Measurements from ENCODE around the gene ATP8A2.

ATP8A2 gene

GRCh38 chr13:25702386-25702785 is 330.6 kb downstream of the ATP8A2 start:
- H3K27me3 ChIP-seq (ENCODE audit: control insufficient read depth, insufficient read depth, low read length, poor library complexity, severe bottlenecking) = no peaks in the 10 kb centered on the region
- 80% methylated on average over 1 of the region's 2 CpGs; no CpG with 5 or more reads in 1 of the 2 experiments for WGBS, 2 experiments
- H3K36me3 ChIP-seq (ENCODE audit: control insufficient read depth, insufficient read depth, low read length) = no peaks in the 10 kb centered on the region

GRCh38 chr13:25707726-25708125 is 336.0 kb downstream of the ATP8A2 start:
- no peaks in the 10 kb centered on the region for H3K27me3 ChIP-seq (ENCODE audit: control insufficient read depth, insufficient read depth, low read length, poor library complexity, severe bottlenecking)
- no peak overlapping the region for H3K27ac ChIP-seq (ENCODE audit: insufficient read depth, low read depth, low read length, poor library complexity, severe bottlenecking)
- no peaks in the 10 kb centered on the region for H3K4me1 ChIP-seq (ENCODE audit: control insufficient read depth, insufficient read depth, low read length)
- WGBS, 2 experiments = 79 to 88% methylated on average over 1 of the region's 1 CpG
- H3K4me3 ChIP-seq (ENCODE audit: insufficient read depth, low read depth, low read length) = no peak overlapping the region
- H3K36me3 ChIP-seq (ENCODE audit: control insufficient read depth, insufficient read depth, low read length) = no peaks in the 10 kb centered on the region
- no peaks in the 10 kb centered on the region for H3K9me3 ChIP-seq (ENCODE audit: control insufficient read depth, low read length)

More at GRCh38 chr13:25702386-25702785, 330.6 kb downstream of the ATP8A2 start:
- H3K4me1 ChIP-seq (ENCODE audit: control insufficient read depth, insufficient read depth, low read length) = no peaks in the 10 kb centered on the region
- H3K27ac ChIP-seq (ENCODE audit: insufficient read depth, low read depth, low read length, poor library complexity, severe bottlenecking) = no peak overlapping the region
- H3K4me3 ChIP-seq (ENCODE audit: insufficient read depth, low read depth, low read length) = no peak overlapping the region
- no peaks in the 10 kb centered on the region for H3K9me3 ChIP-seq (ENCODE audit: control insufficient read depth, low read length)

- no peak overlapping the region for H3K4me3 ChIP-seq (ENCODE audit: insufficient read depth, low read depth, low read length)
- no peaks in the 10 kb centered on the region for H3K9me3 ChIP-seq (ENCODE audit: control insufficient read depth, low read length)
- H3K27ac ChIP-seq (ENCODE audit: insufficient read depth, low read depth, low read length, poor library complexity, severe bottlenecking) = no peak overlapping the region
- H3K4me1 ChIP-seq (ENCODE audit: control insufficient read depth, insufficient read depth, low read length) = no peaks in the 10 kb centered on the region
- 91 to 92% methylated on average over 1 of the region's 1 CpG for WGBS, 2 experiments
- H3K27me3 ChIP-seq (ENCODE audit: control insufficient read depth, insufficient read depth, low read length, poor library complexity, severe bottlenecking) = no peaks in the 10 kb centered on the region
- no peaks in the 10 kb centered on the region for H3K36me3 ChIP-seq (ENCODE audit: control insufficient read depth, insufficient read depth, low read length)
Observed at GRCh38 chr13:25708268-25708667, 336.5 kb downstream of the ATP8A2 start.

- Histone ChIP-seq H3K4me1 (ENCODE audit: control insufficient read depth, insufficient read depth, low read length) (no peaks in the 10 kb centered on the region), H3K9me3 (ENCODE audit: control insufficient read depth, low read length) (no peaks in the 10 kb centered on the region), H3K36me3 (ENCODE audit: control insufficient read depth, insufficient read depth, low read length) (no peaks in the 10 kb centered on the region), H3K27me3 (ENCODE audit: control insufficient read depth, insufficient read depth, low read length, poor library complexity, severe bottlenecking) (no peaks in the 10 kb centered on the region), H3K27ac (ENCODE audit: insufficient read depth, low read depth, low read length, poor library complexity, severe bottlenecking) (no peak overlapping the region), H3K4me3 (ENCODE audit: insufficient read depth, low read depth, low read length) (no peak overlapping the region)
- WGBS, 2 experiments = 90% methylated on average over 2 of the region's 2 CpGs
Observed at GRCh38 chr13:25709088-25709487, 337.3 kb downstream of the ATP8A2 start.

GRCh38 chr13:25715760-25716159 is 344.0 kb downstream of the ATP8A2 start:
- no CpG with 5 or more reads among the region's 1 CpG for WGBS, 2 experiments

GRCh38 chr13:25717666-25718197 is 346.0 kb downstream of the ATP8A2 start:
- 91 to 100% methylated on average over 2 to 3 of the region's 5 CpGs for WGBS, 2 experiments
- Histone ChIP-seq H3K36me3 (ENCODE audit: control insufficient read depth, insufficient read depth, low read length) (no peaks in the 10 kb centered on the region), H3K4me3 (ENCODE audit: insufficient read depth, low read depth, low read length) (no peak overlapping the region), H3K9me3 (ENCODE audit: control insufficient read depth, low read length) (no peaks in the 10 kb centered on the region), H3K4me1 (ENCODE audit: control insufficient read depth, insufficient read depth, low read length) (no peaks in the 10 kb centered on the region), H3K27me3 (ENCODE audit: control insufficient read depth, insufficient read depth, low read length, poor library complexity, severe bottlenecking) (no peaks in the 10 kb centered on the region), H3K27ac (ENCODE audit: insufficient read depth, low read depth, low read length, poor library complexity, severe bottlenecking) (no peak overlapping the region)

More at GRCh38 chr13:25715760-25716159, 344.0 kb downstream of the ATP8A2 start:
- Histone ChIP-seq H3K27ac (ENCODE audit: insufficient read depth, low read depth, low read length, poor library complexity, severe bottlenecking) (no peak overlapping the region), H3K4me1 (ENCODE audit: control insufficient read depth, insufficient read depth, low read length) (no peaks in the 10 kb centered on the region), H3K4me3 (ENCODE audit: insufficient read depth, low read depth, low read length) (no peak overlapping the region), H3K27me3 (ENCODE audit: control insufficient read depth, insufficient read depth, low read length, poor library complexity, severe bottlenecking) (no peaks in the 10 kb centered on the region), H3K36me3 (ENCODE audit: control insufficient read depth, insufficient read depth, low read length) (no peaks in the 10 kb centered on the region), H3K9me3 (ENCODE audit: control insufficient read depth, low read length) (no peaks in the 10 kb centered on the region)

- no peaks in the 10 kb centered on the region for H3K27me3 ChIP-seq (ENCODE audit: control insufficient read depth, insufficient read depth, low read length, poor library complexity, severe bottlenecking)
- H3K4me1 ChIP-seq (ENCODE audit: control insufficient read depth, insufficient read depth, low read length) = no peaks in the 10 kb centered on the region
- no peak overlapping the region for H3K27ac ChIP-seq (ENCODE audit: insufficient read depth, low read depth, low read length, poor library complexity, severe bottlenecking)
- H3K4me3 ChIP-seq (ENCODE audit: insufficient read depth, low read depth, low read length) = no peak overlapping the region
- H3K36me3 ChIP-seq (ENCODE audit: control insufficient read depth, insufficient read depth, low read length) = no peaks in the 10 kb centered on the region
- 94 to 95% methylated on average over 2 of the region's 2 CpGs for WGBS, 2 experiments
- no peaks in the 10 kb centered on the region for H3K9me3 ChIP-seq (ENCODE audit: control insufficient read depth, low read length)
Observed at GRCh38 chr13:25719666-25720065, 347.9 kb downstream of the ATP8A2 start.

GRCh38 chr13:25722893-25723292 is 351.1 kb downstream of the ATP8A2 start:
- Histone ChIP-seq H3K4me1 (ENCODE audit: control insufficient read depth, insufficient read depth, low read length) (no peaks in the 10 kb centered on the region), H3K27ac (ENCODE audit: insufficient read depth, low read depth, low read length, poor library complexity, severe bottlenecking) (no peak overlapping the region), H3K9me3 (ENCODE audit: control insufficient read depth, low read length) (no peaks in the 10 kb centered on the region), H3K27me3 (ENCODE audit: control insufficient read depth, insufficient read depth, low read length, poor library complexity, severe bottlenecking) (no peaks in the 10 kb centered on the region), H3K36me3 (ENCODE audit: control insufficient read depth, insufficient read depth, low read length) (no peaks in the 10 kb centered on the region), H3K4me3 (ENCODE audit: insufficient read depth, low read depth, low read length) (no peak overlapping the region)
- no CpG with 5 or more reads among the region's 1 CpG for WGBS, 2 experiments

- Histone ChIP-seq H3K27me3 (ENCODE audit: control insufficient read depth, insufficient read depth, low read length, poor library complexity, severe bottlenecking) (no peaks in the 10 kb centered on the region), H3K36me3 (ENCODE audit: control insufficient read depth, insufficient read depth, low read length) (no peaks in the 10 kb centered on the region), H3K9me3 (ENCODE audit: control insufficient read depth, low read length) (no peaks in the 10 kb centered on the region), H3K4me1 (ENCODE audit: control insufficient read depth, insufficient read depth, low read length) (no peaks in the 10 kb centered on the region), H3K27ac (ENCODE audit: insufficient read depth, low read depth, low read length, poor library complexity, severe bottlenecking) (no peak overlapping the region), H3K4me3 (ENCODE audit: insufficient read depth, low read depth, low read length) (no peak overlapping the region)
- 95% methylated on average over 3 of the region's 3 CpGs for WGBS, 2 experiments
Observed at GRCh38 chr13:25725104-25725503, 353.3 kb downstream of the ATP8A2 start.

- Histone ChIP-seq H3K9me3 (ENCODE audit: control insufficient read depth, low read length) (no peaks in the 10 kb centered on the region), H3K4me3 (ENCODE audit: insufficient read depth, low read depth, low read length) (no peak overlapping the region), H3K4me1 (ENCODE audit: control insufficient read depth, insufficient read depth, low read length) (no peaks in the 10 kb centered on the region), H3K27me3 (ENCODE audit: control insufficient read depth, insufficient read depth, low read length, poor library complexity, severe bottlenecking) (no peaks in the 10 kb centered on the region), H3K27ac (ENCODE audit: insufficient read depth, low read depth, low read length, poor library complexity, severe bottlenecking) (no peak overlapping the region), H3K36me3 (ENCODE audit: control insufficient read depth, insufficient read depth, low read length) (no peaks in the 10 kb centered on the region)
- WGBS, 2 experiments = 82 to 84% methylated on average over 6 of the region's 6 CpGs
Observed at GRCh38 chr13:25727250-25727649, 355.5 kb downstream of the ATP8A2 start.

GRCh38 chr13:25727810-25728209 is 356.0 kb downstream of the ATP8A2 start:
- Histone ChIP-seq H3K9me3 (ENCODE audit: control insufficient read depth, low read length) (no peaks in the 10 kb centered on the region), H3K36me3 (ENCODE audit: control insufficient read depth, insufficient read depth, low read length) (no peaks in the 10 kb centered on the region), H3K4me3 (ENCODE audit: insufficient read depth, low read depth, low read length) (no peak overlapping the region), H3K27me3 (ENCODE audit: control insufficient read depth, insufficient read depth, low read length, poor library complexity, severe bottlenecking) (no peaks in the 10 kb centered on the region), H3K4me1 (ENCODE audit: control insufficient read depth, insufficient read depth, low read length) (no peaks in the 10 kb centered on the region), H3K27ac (ENCODE audit: insufficient read depth, low read depth, low read length, poor library complexity, severe bottlenecking) (no peak overlapping the region)
- 83 to 87% methylated on average over 8 of the region's 8 CpGs for WGBS, 2 experiments

Data from ectodermal cell (in vitro differentiated cells).